GM10266 (cell line): ENCODE results near the gene LHFPL3.

ENCODE experiments used
- DNase-seq: peaks from one replicate; pipeline ENCODE4 v3.0.0; 2012; ENCODE audit errors: extremely low spot score
- CTCF ChIP-seq: IDR thresholded peaks from 2 replicates; pipeline ENCODE4 v1.5.1; 2012; ENCODE audit warnings: mild to moderate bottlenecking, low read depth; ENCODE audit not compliant: control insufficient read depth, insufficient read depth; ENCODE audit errors: missing control alignments

LHFPL3 gene

GRCh38 chr7:104825099-104825498 is 496.7 kb downstream of the LHFPL3 start:
- TF ChIP-seq CTCF: no peak
- no peak for DNase-seq

- no peak for TF ChIP-seq CTCF
- no peak for DNase-seq
Observed at GRCh38 chr7:104826135-104826534, 497.7 kb downstream of the LHFPL3 start.

- DNase-seq: no peak
- no peak for TF ChIP-seq CTCF
Observed at GRCh38 chr7:104836976-104837375, 508.6 kb downstream of the LHFPL3 start.

GRCh38 chr7:104838537-104839299 is 510.3 kb downstream of the LHFPL3 start:
- DNase-seq: no peak

GRCh38 chr7:104839842-104840241 is 511.4 kb downstream of the LHFPL3 start:
- no peak for TF ChIP-seq CTCF
- no peak for DNase-seq

More at GRCh38 chr7:104838537-104839299, 510.3 kb downstream of the LHFPL3 start:
- no peak for TF ChIP-seq CTCF

- DNase-seq: no peak
- TF ChIP-seq CTCF: no peak
Observed at GRCh38 chr7:104841798-104842197, 513.4 kb downstream of the LHFPL3 start.

GRCh38 chr7:104843198-104843597 is 514.8 kb downstream of the LHFPL3 start:
- no peak for TF ChIP-seq CTCF
- DNase-seq: no peak
